Activated CD4-positive, alpha-beta T cell treated with anti-CD3 and anti-CD28 coated beads, Interleukin-2, Interleukin-4, amounts not matched to agents 100 ng/mL and 50 ng/mL, durations not matched to agents 16 hours and 8 hours (primary cell): ENCODE results near the gene TAMALIN.

Source experiments
- DNase-seq: peaks from one replicate; pipeline ENCODE4 v3.0.0-alpha.2; 2020; ENCODE audit warnings: low spot score

TAMALIN gene

GRCh38 chr12:52055731-52056711 is 49.3 kb downstream of the TAMALIN start:
- DNase-seq: no peak

- no peak for DNase-seq
Observed at GRCh38 chr12:52056801-52057637, 50.3 kb downstream of the TAMALIN start.

GRCh38 chr12:52057638-52058576 is 51.2 kb downstream of the TAMALIN start:
- DNase-seq: no peak

- DNase-seq: no peak
Observed at GRCh38 chr12:52058631-52059361, 52.0 kb downstream of the TAMALIN start.

GRCh38 chr12:52059582-52060497 is 53.1 kb downstream of the TAMALIN start:
- DNase-seq: no peak

- DNase-seq: no peak
Observed at GRCh38 chr12:52060498-52061177, 53.9 kb downstream of the TAMALIN start.

GRCh38 chr12:52061470-52062166 is 54.9 kb downstream of the TAMALIN start:
- no peak for DNase-seq

GRCh38 chr12:52062167-52063081 is 55.7 kb downstream of the TAMALIN start:
- no peak for DNase-seq

- DNase-seq: no peak
Observed at GRCh38 chr12:52063082-52063924, 56.6 kb downstream of the TAMALIN start.

- no peak for DNase-seq
Observed at GRCh38 chr12:52063981-52064649, 57.4 kb downstream of the TAMALIN start.
